Neural cell (in vitro differentiated cells): ENCODE data around the gene WDR49.

Source experiments
- CTCF ChIP-seq: fragments of 450-650 bp; IDR thresholded peaks from 2 replicates; pipeline ENCODE4 v1.5.1; 2014; ENCODE audit warnings: antibody characterized with exemption, mild to moderate bottlenecking, moderate library complexity; ENCODE audit not compliant: poor library complexity, severe bottlenecking
- EP300 ChIP-seq: fragments of 450-650 bp; conservative IDR thresholded peaks from 2 replicates; pipeline ENCODE4 v1.6.1; 2014; ENCODE audit warnings: antibody characterized with exemption, mild to moderate bottlenecking, moderate library complexity; ENCODE audit not compliant: poor library complexity, severe bottlenecking
- EZH2 ChIP-seq: fragments of 200-600, 300-800 bp; shearing (Covaris generic), sonication (generic); IDR thresholded peaks from 2 replicates; pipeline ENCODE4 v1.6.1; 2014; ENCODE audit warnings: antibody characterized with exemption, low read length, borderline replicate concordance, mild to moderate bottlenecking; ENCODE audit not compliant: insufficient read depth, poor library complexity, severe bottlenecking
- POLR2AphosphoS5 ChIP-seq: IDR thresholded peaks from 2 replicates; pipeline ENCODE4 v1.6.1; 2012
- RAD21 ChIP-seq: fragments of 450-650 bp; conservative IDR thresholded peaks from 2 replicates; pipeline ENCODE4 v1.6.1; 2014; ENCODE audit warnings: antibody characterized with exemption, mild to moderate bottlenecking, moderate library complexity
- REST ChIP-seq: IDR thresholded peaks from 2 replicates; pipeline ENCODE4 v1.6.1; 2012; ENCODE audit warnings: borderline replicate concordance
- SMC3 ChIP-seq: fragments of 450-650 bp; conservative IDR thresholded peaks from 2 replicates; pipeline ENCODE4 v1.6.1; 2014; ENCODE audit warnings: antibody characterized with exemption, mild to moderate bottlenecking, moderate library complexity; ENCODE audit not compliant: poor library complexity
- TAF1 ChIP-seq: IDR thresholded peaks from 2 replicates; pipeline ENCODE4 v1.6.1; 2012; ENCODE audit warnings: low read depth

GRCh38 chr3:167445491-167445890 lies 208.3 kb downstream of the WDR49 start:
- no peak for TF ChIP-seq CTCF
- no peak for TF ChIP-seq EP300
- TF ChIP-seq EZH2 = no peak
- no peak for TF ChIP-seq POLR2AphosphoS5
- TF ChIP-seq TAF1 = no peak
- no peak for TF ChIP-seq SMC3
- no peak for TF ChIP-seq RAD21
- no peak for TF ChIP-seq REST
